ENCODE results near the gene CCDC85B.

DNA sequence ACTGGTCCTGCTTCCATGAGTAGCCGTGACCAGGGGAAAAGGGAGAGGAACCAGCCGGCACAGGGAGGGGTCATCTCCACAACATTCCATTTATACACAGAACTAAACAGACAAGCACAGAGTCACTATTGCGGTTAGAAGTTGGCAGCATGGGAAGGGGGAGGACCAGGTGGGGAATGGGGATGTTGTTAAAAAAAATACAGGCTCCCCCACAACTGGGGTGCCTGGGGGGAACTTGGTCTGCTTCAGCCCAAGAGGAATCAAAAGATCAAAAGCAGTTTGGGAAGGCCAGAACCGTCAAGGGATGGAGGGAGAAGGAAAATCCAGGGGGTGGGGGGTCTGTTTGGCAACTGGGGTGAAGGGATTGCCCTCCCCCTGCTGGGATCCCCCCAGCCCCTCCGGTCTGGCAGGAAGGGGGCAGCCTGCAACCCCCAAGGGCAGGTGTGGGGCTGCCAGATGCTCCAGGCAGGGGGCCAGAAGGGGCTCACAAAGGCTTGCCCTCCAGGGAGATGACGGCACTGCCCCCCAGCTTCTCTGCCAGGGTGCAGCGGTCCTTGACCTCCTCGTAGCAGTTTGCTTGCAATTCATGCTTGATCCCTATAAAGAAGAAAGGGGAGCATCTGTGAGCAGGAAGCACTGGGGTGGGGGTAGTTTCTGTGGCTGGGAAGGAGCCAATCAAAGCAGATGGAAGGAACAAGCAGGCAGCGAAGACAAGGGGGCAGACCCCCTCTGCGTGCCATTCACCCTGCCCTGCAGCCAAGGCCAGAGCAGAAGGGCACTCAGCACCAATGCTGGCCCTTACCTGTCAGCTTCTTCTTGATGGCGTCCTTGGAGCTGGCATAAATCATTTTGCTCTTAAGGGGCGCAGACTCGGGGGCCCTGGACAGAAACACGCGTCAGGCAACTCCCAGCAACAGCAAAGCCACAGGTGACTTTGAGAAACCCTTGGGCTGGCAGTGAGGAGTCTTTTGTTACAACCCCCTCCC is 35.3 kb upstream of the CCDC85B start:
- TF ChIP-seq CHD2 (IDR thresholded peaks at IDR 0.05; ENCODE audit: low read length) (no peak), CEBPB (IDR thresholded peaks at IDR 0.05; ENCODE audit: low read depth, low read length) (no peak), TAF1 (IDR thresholded peaks at IDR 0.05; ENCODE audit: low read depth, low read length) (no peak), POLR2A (IDR thresholded peaks at IDR 0.05; ENCODE audit: control extremely low read depth in 1 of 2, low read depth in 2 of 2, low read length in 2 of 2) (no peak)
- TF ChIP-seq, protein P1, sequence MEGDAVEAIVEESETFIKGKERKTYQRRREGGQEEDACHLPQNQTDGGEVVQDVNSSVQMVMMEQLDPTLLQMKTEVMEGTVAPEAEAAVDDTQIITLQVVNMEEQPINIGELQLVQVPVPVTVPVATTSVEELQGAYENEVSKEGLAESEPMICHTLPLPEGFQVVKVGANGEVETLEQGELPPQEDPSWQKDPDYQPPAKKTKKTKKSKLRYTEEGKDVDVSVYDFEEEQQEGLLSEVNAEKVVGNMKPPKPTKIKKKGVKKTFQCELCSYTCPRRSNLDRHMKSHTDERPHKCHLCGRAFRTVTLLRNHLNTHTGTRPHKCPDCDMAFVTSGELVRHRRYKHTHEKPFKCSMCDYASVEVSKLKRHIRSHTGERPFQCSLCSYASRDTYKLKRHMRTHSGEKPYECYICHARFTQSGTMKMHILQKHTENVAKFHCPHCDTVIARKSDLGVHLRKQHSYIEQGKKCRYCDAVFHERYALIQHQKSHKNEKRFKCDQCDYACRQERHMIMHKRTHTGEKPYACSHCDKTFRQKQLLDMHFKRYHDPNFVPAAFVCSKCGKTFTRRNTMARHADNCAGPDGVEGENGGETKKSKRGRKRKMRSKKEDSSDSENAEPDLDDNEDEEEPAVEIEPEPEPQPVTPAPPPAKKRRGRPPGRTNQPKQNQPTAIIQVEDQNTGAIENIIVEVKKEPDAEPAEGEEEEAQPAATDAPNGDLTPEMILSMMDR (IDR thresholded peaks at IDR 0.05; ENCODE audit: control extremely low read depth in 1 of 3, insufficient read depth in 1 of 3, low read depth in 1 of 3, low read length in 3 of 3): no peak

Measured in H1 (cell line).